ENCODE measurements around the gene TP53TG5. TPM values are rescaled to one million over a fixed set of nuclear protein-coding genes. Genes with fewer than 3 reads are reported as not detected.

The TP53TG5 gene
- total and polyA plus RNA-seq, 2 of the 8 experiments (the other 6 are each of a cell fraction or from before 2014, with no cell fraction given), result not detected

- peaks cover 2 to 12% (median 9%) of the 10 kb centered on the region in 4 experiments; a peak in 5 of 8 replicates for H3K36me3 ChIP-seq (ENCODE audit: control insufficient read depth in 2 of 4, insufficient read depth in 4 of 4, low read length in 3 of 4)
- no peak overlapping the region for H2BK5ac ChIP-seq (ENCODE audit: low read depth, low read length)
- CTCF ChIA-PET (ENCODE audit: partially characterized antibody), result interaction anchor here (0.8 to 13.3 kb wide), 26 partner anchors 10 to 448 kb away, joined by 3 to 156 read pairs (median 4); partner anchors contain the start of genes MATN4, SYS1 and TP53TG5
- H3K4me2 ChIP-seq (ENCODE audit: insufficient read depth in 1 of 2, low read depth in 2 of 2, low read length in 2 of 2), result no peak overlapping the region
- no peaks in the 10 kb centered on the region for H3K79me2 ChIP-seq (ENCODE audit: control insufficient read depth in 1 of 2, insufficient read depth in 2 of 2, low read length in 2 of 2)
- H3K27me3 ChIP-seq (replicated peaks in 1 of 4; ENCODE audit: control insufficient read depth in 3 of 4, extremely low read depth in 1 of 4, insufficient read depth in 3 of 4, low read length in 3 of 4), result no peaks in the 10 kb centered on the region
- no peak overlapping the region for H3K14ac ChIP-seq (ENCODE audit: insufficient read length)
- H3K79me1 ChIP-seq (ENCODE audit: low read depth, low read length), result no peaks in the 10 kb centered on the region
- no peaks in the 10 kb centered on the region; a peak in 1 of 7 replicates for H3K4me1 ChIP-seq (replicated peaks in 1 of 4; ENCODE audit: control insufficient read depth in 3 of 4, insufficient read depth in 4 of 4, low read length in 3 of 4)
- no peak for FAIRE-seq
- no peak overlapping the region for H3K23ac ChIP-seq (ENCODE audit: insufficient read length)
- no peak overlapping the region for H2BK15ac ChIP-seq (ENCODE audit: low read length)
- no peak overlapping the region for H3K4me3 ChIP-seq (ENCODE audit: extremely low read depth in 1 of 4, insufficient read depth in 2 of 4, low read depth in 3 of 4, low read length in 4 of 4)
- peaks cover 0 to 2% of the 10 kb centered on the region in 2 experiments for H4K20me1 ChIP-seq (replicated peaks in 1 of 2; ENCODE audit: control insufficient read depth in 1 of 2, insufficient read depth in 2 of 2, low read length in 2 of 2)
- no peak overlapping the region for H3K27ac ChIP-seq (ENCODE audit: low read depth, low read length)
- no peak overlapping the region for H3K4ac ChIP-seq (replicated peaks; ENCODE audit: insufficient read length, low read depth, low read length)
- POLR2A ChIA-PET (ENCODE audit: partially characterized antibody), result interaction anchor here (0.9 to 2.4 kb wide), 6 partner anchors 10 to 127 kb away, joined by 3 to 15 read pairs (median 4); no protein-coding TSS in a partner anchor
- no peak overlapping the region for H4K5ac ChIP-seq (ENCODE audit: insufficient read length, low read depth, low read length)
- no peak overlapping the region for H2AK5ac ChIP-seq (ENCODE audit: low read depth, low read length)
- TF ChIP-seq HDAC2 (IDR thresholded peaks at IDR 0.05; ENCODE audit: borderline replicate concordance in 1 of 2, low read depth in 2 of 2, low read length in 2 of 2) (no peak), CTCF (IDR thresholded peaks at IDR 0.05; ENCODE audit: control extremely low read depth in 1 of 3, insufficient read depth in 1 of 3, low read depth in 1 of 3, low read length in 3 of 3) (peak in 2 of 3 experiments; percentile 42 to 54; a peak in 3 of 4 replicates), RAD21 (IDR thresholded peaks at IDR 0.05 in 1 of 2, conservative IDR thresholded peaks at IDR 0.05 in 1 of 2; ENCODE audit: low read depth in 2 of 2, low read length in 2 of 2) (peak; percentile 73 to 82)
- no peak overlapping the region for H2BK20ac ChIP-seq (ENCODE audit: low read length)
- H4K91ac ChIP-seq (replicated peaks; ENCODE audit: insufficient read length, low read length), result no peak overlapping the region
- no peak overlapping the region for H2BK12ac ChIP-seq (ENCODE audit: low read depth, low read length)
- H2BK120ac ChIP-seq (replicated peaks; ENCODE audit: low read depth, low read length), result no peak overlapping the region
- no peak overlapping the region for H3K56ac ChIP-seq (replicated peaks; ENCODE audit: insufficient read length, low read depth, low read length)
- H2AFZ ChIP-seq (ENCODE audit: low read length), result no peak overlapping the region
- H3K9me3 ChIP-seq (ENCODE audit: insufficient read depth in 2 of 2, low read depth in 1 of 2, low read length in 1 of 2), result no peaks in the 10 kb centered on the region
- no peaks in the 10 kb centered on the region for H3K23me2 ChIP-seq (ENCODE audit: low read depth, low read length)
- no peak overlapping the region for H3K9ac ChIP-seq (replicated peaks in 1 of 4; ENCODE audit: extremely low read depth in 1 of 4, low read depth in 3 of 4, low read length in 3 of 4)
- 87% methylated on average over 7 of the region's 7 CpGs; no CpG with 5 or more reads in 1 of the 2 experiments for WGBS, 2 experiments (ENCODE audit: extremely low coverage in 1 of 2, insufficient coverage in 1 of 2, insufficient read length in 1 of 2, insufficient replicate concordance in 2 of 2, low coverage in 1 of 2, low lambda C conversion rate in 2 of 2, missing lambda C conversion rate in 1 of 2)
- H4K8ac ChIP-seq (ENCODE audit: extremely low read depth, insufficient read depth, low read length), result no peak overlapping the region
- H3K18ac ChIP-seq (ENCODE audit: extremely low read depth, low read length), result no peak overlapping the region
- DNase-seq (ENCODE audit: low read depth in 1 of 2, low spot score in 2 of 2), result no peak
Measured at GRCh38 chr20:45322952-45323383, 55.2 kb downstream of the TP53TG5 start.

Measured in H1 (cell line).